Choroid plexus epithelial cell (primary cell): ENCODE measurements around the gene TFCP2.
A peak's percentile ranks its signal among the peaks of the same experiment; 100 is the strongest.

Experiments used
- DNase-seq: peaks from one replicate; pipeline ENCODE4 v3.0.0-alpha.2; 2010; ENCODE audit warnings: low read depth
- H3K4me3 ChIP-seq: 2 replicates; pipeline ENCODE4 v1.5.1; 2011; ENCODE audit warnings: low read depth, mild to moderate bottlenecking, control low read depth, low read length, moderate library complexity
- CTCF ChIP-seq: conservative IDR thresholded peaks from 2 replicates; pipeline ENCODE4 v1.5.1; 2011; ENCODE audit warnings: low read depth, mild to moderate bottlenecking, control low read depth, inconsistent platforms, low read length, moderate library complexity

The TFCP2 gene

DNA sequence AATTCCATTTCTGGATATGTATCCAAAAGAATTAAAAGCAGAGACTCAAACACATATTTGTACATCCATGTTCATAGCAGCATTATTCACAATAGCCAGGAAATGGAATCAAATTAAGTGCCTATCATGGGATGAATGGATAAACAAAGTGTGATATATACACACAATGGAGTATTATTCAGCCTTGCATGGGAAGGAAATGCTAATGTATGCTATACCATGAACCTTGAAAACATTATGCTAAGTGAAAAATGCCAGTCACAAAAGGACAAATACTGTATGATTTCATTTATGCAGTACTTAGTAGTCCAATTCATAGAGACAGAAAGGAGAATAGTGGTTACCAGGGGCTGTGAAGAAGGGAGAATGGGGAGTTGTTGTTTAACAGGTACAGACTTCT, 57.4 kb downstream of the TFCP2 start:
- DNase-seq = no peak
- no peak for TF ChIP-seq CTCF
- H3K4me3 ChIP-seq = no peak overlapping the region

DNA sequence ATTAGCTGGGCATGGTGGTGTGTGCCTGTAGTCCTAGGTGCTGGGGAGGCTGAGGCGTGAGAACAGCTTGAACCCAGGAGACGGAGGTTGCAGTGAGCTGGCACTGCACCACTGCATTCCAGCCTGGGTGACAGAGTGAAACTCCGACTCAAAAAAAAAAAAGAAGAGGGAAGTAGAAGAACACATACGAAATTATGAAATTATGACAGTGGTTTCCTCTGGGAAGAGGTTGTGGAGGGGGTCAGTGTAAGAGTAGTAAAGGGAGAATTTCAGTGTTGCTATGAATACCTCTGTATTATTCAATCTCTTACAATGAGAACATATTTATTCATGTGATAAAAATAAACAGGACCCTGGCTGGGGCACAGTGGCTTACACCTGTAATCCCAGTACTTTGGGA, 64.8 kb downstream of the TFCP2 start:
- no peak for DNase-seq

GRCh38 chr12:51103977-51104376, 69.0 kb downstream of the TFCP2 start:
- TF ChIP-seq CTCF = no peak
- no peak for DNase-seq
- H3K4me3 ChIP-seq = no peak overlapping the region

More for the DNA sequence above, 64.8 kb downstream of the TFCP2 start:
- no peak for TF ChIP-seq CTCF
- no peak overlapping the region for H3K4me3 ChIP-seq

DNA sequence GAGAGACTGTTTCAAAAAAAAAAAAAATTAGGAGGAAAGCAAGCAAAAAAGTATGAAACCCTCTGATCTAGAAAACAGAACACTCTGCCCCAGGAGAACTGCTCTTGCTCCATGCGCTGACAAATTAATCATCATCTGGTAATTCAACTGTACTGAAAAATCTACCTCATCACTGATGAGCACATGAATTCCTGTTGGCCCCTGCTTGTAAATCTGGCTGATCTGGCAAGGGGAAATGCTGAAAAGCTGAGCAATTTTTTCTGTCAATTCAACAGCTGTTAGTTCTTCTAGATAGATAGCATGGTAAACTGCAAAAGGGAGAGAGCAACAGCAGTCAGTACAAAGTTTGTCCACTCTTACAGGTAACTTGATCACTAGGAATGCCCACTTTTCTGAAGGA, 74.3 kb downstream of the TFCP2 start:
- peak; percentile 40 for DNase-seq
- TF ChIP-seq CTCF = no peak
- H3K4me3 ChIP-seq = no peak overlapping the region

GRCh38 chr12:51090705-51091229, 82.2 kb downstream of the TFCP2 start:
- DNase-seq = no peak
- TF ChIP-seq CTCF = no peak
- no peak overlapping the region for H3K4me3 ChIP-seq

GRCh38 chr12:51087818-51088217, 85.1 kb downstream of the TFCP2 start:
- TF ChIP-seq CTCF = no peak
- DNase-seq = no peak
- no peak overlapping the region for H3K4me3 ChIP-seq

- DNase-seq = no peak
- TF ChIP-seq CTCF = no peak
- H3K4me3 ChIP-seq = no peak overlapping the region
Measured at GRCh38 chr12:51086933-51087332, 86.0 kb downstream of the TFCP2 start.
